Loucy (cell line): ENCODE data around the gene HPSE2.

Experiments
- EZH2phosphoT487 ChIP-seq: fragments of 200-600 bp; IDR thresholded peaks from 2 replicates; pipeline ENCODE4 v1.6.1; 2018; ENCODE audit warnings: antibody characterized with exemption, mild to moderate bottlenecking, moderate library complexity, borderline replicate concordance
- TF ChIP-seq, protein P1 (sequence below): fragments of 200-600 bp; sonication (generic); conservative IDR thresholded peaks from 2 replicates; pipeline ENCODE4 v1.5.1; 2014; ENCODE audit warnings: mild to moderate bottlenecking, antibody characterized with exemption, low read length

DNA sequence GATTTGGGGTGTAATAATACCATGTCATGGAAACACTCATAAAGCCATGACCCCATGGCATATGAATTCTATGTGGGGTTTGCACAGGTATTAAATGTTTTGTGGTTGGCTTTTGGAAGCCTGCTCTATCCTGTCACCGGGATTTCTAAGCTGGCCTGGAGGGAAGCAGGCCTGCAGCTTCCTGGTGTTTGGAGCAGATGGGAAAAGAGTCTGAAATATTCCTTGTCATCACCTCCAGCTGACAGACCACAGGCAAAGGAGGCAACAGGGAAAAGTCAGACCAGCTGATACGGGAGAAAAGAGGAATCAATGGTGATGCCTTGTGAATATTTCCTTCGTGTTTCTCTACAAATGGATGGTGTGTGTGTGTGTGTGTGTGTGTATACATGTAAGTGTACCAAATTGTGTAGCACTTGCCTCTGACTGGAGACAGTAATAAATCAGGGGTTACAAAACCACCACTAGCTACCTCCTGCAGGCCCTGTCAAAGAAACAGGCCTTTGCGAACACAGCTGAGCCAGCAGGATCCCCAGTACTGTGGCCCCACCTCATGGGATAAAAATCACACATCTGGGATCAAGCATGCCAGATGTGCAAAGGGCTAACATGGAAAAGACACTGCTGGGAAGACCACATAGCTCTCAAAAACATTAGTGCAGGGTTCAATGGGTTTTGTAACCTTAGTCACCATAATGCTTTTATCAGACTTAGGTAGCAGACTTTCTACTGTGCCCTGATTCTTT, 668.1 kb downstream of the HPSE2 start:
- TF ChIP-seq, protein P1, sequence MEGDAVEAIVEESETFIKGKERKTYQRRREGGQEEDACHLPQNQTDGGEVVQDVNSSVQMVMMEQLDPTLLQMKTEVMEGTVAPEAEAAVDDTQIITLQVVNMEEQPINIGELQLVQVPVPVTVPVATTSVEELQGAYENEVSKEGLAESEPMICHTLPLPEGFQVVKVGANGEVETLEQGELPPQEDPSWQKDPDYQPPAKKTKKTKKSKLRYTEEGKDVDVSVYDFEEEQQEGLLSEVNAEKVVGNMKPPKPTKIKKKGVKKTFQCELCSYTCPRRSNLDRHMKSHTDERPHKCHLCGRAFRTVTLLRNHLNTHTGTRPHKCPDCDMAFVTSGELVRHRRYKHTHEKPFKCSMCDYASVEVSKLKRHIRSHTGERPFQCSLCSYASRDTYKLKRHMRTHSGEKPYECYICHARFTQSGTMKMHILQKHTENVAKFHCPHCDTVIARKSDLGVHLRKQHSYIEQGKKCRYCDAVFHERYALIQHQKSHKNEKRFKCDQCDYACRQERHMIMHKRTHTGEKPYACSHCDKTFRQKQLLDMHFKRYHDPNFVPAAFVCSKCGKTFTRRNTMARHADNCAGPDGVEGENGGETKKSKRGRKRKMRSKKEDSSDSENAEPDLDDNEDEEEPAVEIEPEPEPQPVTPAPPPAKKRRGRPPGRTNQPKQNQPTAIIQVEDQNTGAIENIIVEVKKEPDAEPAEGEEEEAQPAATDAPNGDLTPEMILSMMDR = no peak
- no peak for TF ChIP-seq EZH2phosphoT487
